GM23338 (cell line): ENCODE data around the gene DNAL1. TPM values are rescaled to one million over a fixed set of nuclear protein-coding genes. Genes with fewer than 3 reads are reported as not detected.

Experiments used
- ATAC-seq: fragments of 200-7000 bp; cut with Tn5 transposase; 3 replicates; pipeline ENCODE4 v1.9.1; 2020
- DNase-seq: peaks from one replicate; pipeline ENCODE4 v3.0.0-alpha.2; 2015; ENCODE audit warnings: low spot score
- H2AFZ ChIP-seq: fragments of 200-600 bp; sonication (generic); 2 replicates; pipeline ENCODE4 v1.8.0; 2016; ENCODE audit warnings: antibody characterized with exemption, mild to moderate bottlenecking, moderate library complexity
- H3F3A ChIP-seq: fragments of 200-600 bp; sonication (generic); replicated peaks from 2 replicates; pipeline ENCODE4 v1.8.0; 2017; ENCODE audit warnings: antibody characterized with exemption, mixed run types, low read depth
- H3K27ac ChIP-seq: fragments of 200-600 bp; sonication (generic); 2 replicates; pipeline ENCODE4 v1.6.1; 2016; ENCODE audit warnings: low read depth
- H3K27me3 ChIP-seq: fragments of 200-600 bp; sonication (generic); 2 replicates; pipeline ENCODE4 v1.8.0; 2016; ENCODE audit warnings: mild to moderate bottlenecking, mixed run types, moderate library complexity; ENCODE audit not compliant: insufficient read depth
- H3K36me3 ChIP-seq: fragments of 200-600 bp; sonication (generic); 2 replicates; pipeline ENCODE4 v1.8.0; 2016; ENCODE audit warnings: mild to moderate bottlenecking; ENCODE audit not compliant: insufficient read depth
- H3K4me1 ChIP-seq: fragments of 200-600 bp; sonication (generic); 2 replicates; pipeline ENCODE4 v1.8.0; 2016; ENCODE audit warnings: mild to moderate bottlenecking, moderate library complexity; ENCODE audit not compliant: insufficient read depth
- H3K4me2 ChIP-seq: fragments of 200-600 bp; sonication (generic); 2 replicates; pipeline ENCODE4 v1.7.1; 2017; ENCODE audit warnings: mixed run types
- H3K4me3 ChIP-seq: fragments of 200-600 bp; sonication (generic); 2 replicates; pipeline ENCODE4 v1.6.1; 2016; ENCODE audit warnings: mixed run types
- H3K79me2 ChIP-seq: fragments of 200-600 bp; sonication (generic); replicated peaks from 2 replicates; pipeline ENCODE4 v1.8.0; 2017; ENCODE audit warnings: mild to moderate bottlenecking; ENCODE audit not compliant: insufficient read depth
- H3K9me2 ChIP-seq: fragments of 200-600 bp; sonication (generic); 2 replicates; pipeline ENCODE4 v1.8.0; 2017; ENCODE audit not compliant: insufficient read depth
- H4K20me1 ChIP-seq: fragments of 200-600 bp; sonication (generic); replicated peaks from 2 replicates; pipeline ENCODE4 v1.8.0; 2017; ENCODE audit warnings: mild to moderate bottlenecking; ENCODE audit not compliant: insufficient read depth
- H3K27ac Mint-ChIP-seq: 2 replicates; pipeline ENCODE4 v1.8.0; 2020; ENCODE audit warnings: inconsistent platforms, mild to moderate bottlenecking, moderate library complexity, mixed read lengths
- H3K27me3 Mint-ChIP-seq: 3 replicates; pipeline ENCODE4 v1.8.0; 2022; ENCODE audit warnings: low read depth, mild to moderate bottlenecking, moderate library complexity, mixed read lengths, inconsistent platforms; ENCODE audit not compliant: insufficient read depth, poor library complexity
- H3K36me3 Mint-ChIP-seq: 3 replicates; pipeline ENCODE4 v1.8.0; 2021; ENCODE audit warnings: low read depth, mild to moderate bottlenecking, inconsistent platforms, moderate library complexity, mixed read lengths
- H3K4me1 Mint-ChIP-seq: 3 replicates; pipeline ENCODE4 v1.8.0; 2020; ENCODE audit warnings: mild to moderate bottlenecking, inconsistent platforms, mixed read lengths
- H3K4me3 Mint-ChIP-seq: 3 replicates; pipeline ENCODE4 v1.8.0; 2021; ENCODE audit warnings: moderate library complexity, mild to moderate bottlenecking, inconsistent platforms, mixed read lengths
- H3K9me3 Mint-ChIP-seq: 3 replicates; pipeline ENCODE4 v1.8.0; 2020; ENCODE audit warnings: moderate library complexity, mild to moderate bottlenecking, inconsistent platforms, mixed read lengths
- CREB1 ChIP-seq: fragments of 250-450 bp; sonication (Bioruptor Pico); IDR thresholded peaks from 2 replicates; pipeline ENCODE4 v1.5.0; 2020; ENCODE audit warnings: low read depth, mild to moderate bottlenecking, moderate library complexity
- CTCF ChIP-seq, 2 experiments: fragments of 200-600 bp in 1 of 2; sonication (generic) in 1 of 2; conservative IDR thresholded peaks; 2 replicates each; pipeline versions ENCODE4 v1.5.1 to v1.6.1; 2016 to 2017; ENCODE audit warnings: antibody characterized with exemption in 2 of 2, low read depth in 2 of 2, mild to moderate bottlenecking in 2 of 2, moderate library complexity in 1 of 2
- ETS1 ChIP-seq: IDR thresholded peaks from 2 replicates; pipeline ENCODE4 v1.6.1; 2016; ENCODE audit warnings: antibody characterized with exemption
- EZH2 ChIP-seq: fragments of 200-600 bp; sonication (generic); IDR thresholded peaks from one replicate; pipeline ENCODE4 v1.8.0; 2017; ENCODE audit warnings: antibody characterized with exemption, mild to moderate bottlenecking, low read depth; ENCODE audit not compliant: unreplicated experiment
- EZH2phosphoT487 ChIP-seq: fragments of 200-600 bp; sonication (generic); IDR thresholded peaks from one replicate; pipeline ENCODE4 v1.8.1; 2018; ENCODE audit warnings: antibody characterized with exemption; ENCODE audit not compliant: unreplicated experiment
- JUNB ChIP-seq: IDR thresholded peaks from one replicate; pipeline ENCODE4 v1.6.1; 2016; ENCODE audit warnings: antibody characterized with exemption; ENCODE audit not compliant: unreplicated experiment
- REST ChIP-seq: IDR thresholded peaks from one replicate; pipeline ENCODE4 v1.6.1; 2018; ENCODE audit warnings: antibody characterized with exemption; ENCODE audit not compliant: unreplicated experiment
- STAT1 ChIP-seq: IDR thresholded peaks from one replicate; pipeline ENCODE4 v1.6.1; 2016; ENCODE audit warnings: antibody characterized with exemption; ENCODE audit not compliant: unreplicated experiment
- polyA plus RNA-seq: library from polyadenylated mRNA; unstranded; fragments of >200 nt; fragmentation: Nextera tagmentation; extraction: Ambion mirVana; gene quantifications from 2 replicates; pipeline ENCODE4 v1.2.1, GENCODE V29; 2016
- total RNA-seq: library from RNA; depleted of rRNA; stranded (reverse); fragments of >200 nt; shearing (Covaris generic); gene quantifications from 2 replicates; pipeline ENCODE4 v1.2.3, GENCODE V29; 2014

Gene DNAL1
- total and polyA plus RNA-seq, 2 experiments from 2014 or later: 7.6 to 29.3 TPM

- TF ChIP-seq ETS1 (no peak), REST (no peak), EZH2 (no peak), CTCF (conservative IDR thresholded peaks at IDR 0.05; ENCODE audit: low read depth in 2 of 2) (no peak), JUNB (no peak), EZH2phosphoT487 (no peak)
These were observed 40.5 kb downstream of the DNAL1 start (continued) for GRCh38 chr14:73685328-73685727.

- Histone ChIP-seq H3K36me3 (no peaks in the 10 kb centered on the region), H3K4me2 (no peak overlapping the region), H3K9me2 (no peaks in the 10 kb centered on the region), H2AFZ (no peak overlapping the region), H4K20me1 (no peaks in the 10 kb centered on the region), H3K4me1 (no peaks in the 10 kb centered on the region), H3K79me2 (no peaks in the 10 kb centered on the region), H3K4me3 (no peak overlapping the region), H3K27ac (no peak overlapping the region), H3K27me3 (no peaks in the 10 kb centered on the region), H3F3A (no peaks in the 10 kb centered on the region)
- TF ChIP-seq CTCF (conservative IDR thresholded peaks at IDR 0.05; ENCODE audit: low read depth in 2 of 2): no peak
- no peak for TF ChIP-seq CREB1 (CRISPR knock-in tag)
- no peak for TF ChIP-seq EZH2
- TF ChIP-seq STAT1: no peak
- no peaks in the 10 kb centered on the region for H3K4me1 Mint-ChIP-seq
- H3K36me3 Mint-ChIP-seq: peaks cover 12% of the 10 kb centered on the region; the same call in 2 of the 3 replicates
- H3K27ac Mint-ChIP-seq: no peak overlapping the region; the same call in 1 of the 2 replicates
- no peak for DNase-seq
- H3K9me3 Mint-ChIP-seq: no peaks in the 10 kb centered on the region; the same call in 2 of the 3 replicates
- no peak for ATAC-seq
- H3K4me3 Mint-ChIP-seq: no peak overlapping the region
- H3K27me3 Mint-ChIP-seq: no peaks in the 10 kb centered on the region
These were observed 42.1 kb downstream of the DNAL1 start for GRCh38 chr14:73686901-73687300.
